ENCODE data around the gene BRPF1.
"Not testable (repeated sequence)": the region's sequence is repeated elsewhere in the genome, so short reads cannot be mapped to it uniquely, and the experiment has no call there.

The BRPF1 gene

GRCh38 chr3:9769426-9770275, 38.1 kb downstream of the BRPF1 start, which contains the start of gene CAMK1:
TSS of gene CAMK1 (minus strand) at chr3:9769947. CDS start at chr3:9767749, 2,198 bp downstream.
- Histone ChIP-seq H3K9me2 (replicated peaks; ENCODE audit: insufficient read depth, low read length) (no peaks in the 10 kb centered on the region), H3K79me2 (ENCODE audit: insufficient read depth, low read length) (no peaks in the 10 kb centered on the region), H3K36me3 (ENCODE audit: low read length) (no peaks in the 10 kb centered on the region), H3K4me3 (ENCODE audit: insufficient read depth, low read length, poor library complexity, severe bottlenecking) (no peak within 1 kb of the TSS), H4K20me1 (ENCODE audit: low read depth, low read length) (no peaks in the 10 kb centered on the region), H3K4me2 (ENCODE audit: low read depth, low read length, poor library complexity, severe bottlenecking) (no peak within 1 kb of the TSS), H3K27me3 (ENCODE audit: low read length) (no peaks in the 10 kb centered on the region), H3K9me3 (ENCODE audit: insufficient read depth, low read length) (no peaks in the 10 kb centered on the region), H3F3A (ENCODE audit: insufficient read depth) (0 out of 2 replicates have a peak, but pooled peaks cover 4% of the 10 kb centered on the region), H2AFZ (ENCODE audit: low read depth, low read length, severe bottlenecking) (no peak within 1 kb of the TSS), H3K9ac (ENCODE audit: low read length) (no peak within 1 kb of the TSS), H3K27ac (ENCODE audit: low read depth, low read length) (no peak within 1 kb of the TSS)
- TF ChIP-seq EZH2phosphoT487 (conservative IDR thresholded peaks at IDR 0.05; ENCODE audit: low read length) (no peak), CTCF (IDR thresholded peaks at IDR 0.05; ENCODE audit: insufficient read depth, low read length, poor library complexity, severe bottlenecking) (no peak)

GRCh38 chr3:9770276-9770812, 38.8 kb downstream of the BRPF1 start:
- Histone ChIP-seq H3K36me3 (ENCODE audit: low read length) (no peaks in the 10 kb centered on the region), H4K20me1 (ENCODE audit: low read depth, low read length) (no peaks in the 10 kb centered on the region), H3F3A (ENCODE audit: insufficient read depth) (0 out of 2 replicates have a peak, but pooled peaks cover 4% of the 10 kb centered on the region), H3K4me3 (ENCODE audit: insufficient read depth, low read length, poor library complexity, severe bottlenecking) (no peak overlapping the region), H3K4me2 (ENCODE audit: low read depth, low read length, poor library complexity, severe bottlenecking) (no peak overlapping the region), H3K9ac (ENCODE audit: low read length) (no peak overlapping the region), H2AFZ (ENCODE audit: low read depth, low read length, severe bottlenecking) (no peak overlapping the region), H3K79me2 (ENCODE audit: insufficient read depth, low read length) (no peaks in the 10 kb centered on the region), H3K27me3 (ENCODE audit: low read length) (no peaks in the 10 kb centered on the region), H3K27ac (ENCODE audit: low read depth, low read length) (no peak overlapping the region), H3K9me2 (replicated peaks; ENCODE audit: insufficient read depth, low read length) (no peaks in the 10 kb centered on the region), H3K9me3 (ENCODE audit: insufficient read depth, low read length) (no peaks in the 10 kb centered on the region)
- TF ChIP-seq CTCF (IDR thresholded peaks at IDR 0.05; ENCODE audit: insufficient read depth, low read length, poor library complexity, severe bottlenecking) = no peak
- no peak for TF ChIP-seq EZH2phosphoT487 (conservative IDR thresholded peaks at IDR 0.05; ENCODE audit: low read length)

- H3F3A ChIP-seq (ENCODE audit: insufficient read depth); H3K36me3 ChIP-seq (ENCODE audit: low read length); H2AFZ ChIP-seq (ENCODE audit: low read depth, low read length, severe bottlenecking); H3K4me3 ChIP-seq (ENCODE audit: insufficient read depth, low read length, poor library complexity, severe bottlenecking); H3K4me2 ChIP-seq (ENCODE audit: low read depth, low read length, poor library complexity, severe bottlenecking); H3K9me2 ChIP-seq (replicated peaks; ENCODE audit: insufficient read depth, low read length); H3K79me2 ChIP-seq (ENCODE audit: insufficient read depth, low read length); H3K27ac ChIP-seq (ENCODE audit: low read depth, low read length); H4K20me1 ChIP-seq (ENCODE audit: low read depth, low read length); H3K27me3 ChIP-seq (ENCODE audit: low read length); H3K9me3 ChIP-seq (ENCODE audit: insufficient read depth, low read length); H3K9ac ChIP-seq (ENCODE audit: low read length): not testable (repeated sequence)
These were observed 39.5 kb downstream of the BRPF1 start for GRCh38 chr3:9771007-9771406.
